ENCODE data around the gene FAM13C.

FAM13C gene

DNA sequence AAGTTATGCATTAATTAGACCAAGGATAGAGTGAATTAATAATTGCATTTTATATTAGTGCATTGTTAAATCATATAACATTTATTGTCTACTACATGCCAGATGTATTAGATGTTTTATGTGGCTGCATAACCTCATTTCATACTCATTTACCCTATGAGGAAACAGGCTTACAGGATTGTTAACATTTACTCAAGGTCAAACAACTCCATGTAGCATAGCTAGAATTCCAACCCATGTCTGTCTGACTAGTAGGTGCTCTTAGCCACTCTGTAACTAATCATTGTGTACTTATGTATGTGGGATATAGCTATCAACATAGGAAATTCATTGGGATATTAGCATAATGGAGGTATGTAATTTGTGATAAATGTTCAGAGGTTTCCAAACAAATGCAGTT, 139.6 kb downstream of the FAM13C start:
- no peaks in the 10 kb centered on the region for H3K4me1 ChIP-seq

DNA sequence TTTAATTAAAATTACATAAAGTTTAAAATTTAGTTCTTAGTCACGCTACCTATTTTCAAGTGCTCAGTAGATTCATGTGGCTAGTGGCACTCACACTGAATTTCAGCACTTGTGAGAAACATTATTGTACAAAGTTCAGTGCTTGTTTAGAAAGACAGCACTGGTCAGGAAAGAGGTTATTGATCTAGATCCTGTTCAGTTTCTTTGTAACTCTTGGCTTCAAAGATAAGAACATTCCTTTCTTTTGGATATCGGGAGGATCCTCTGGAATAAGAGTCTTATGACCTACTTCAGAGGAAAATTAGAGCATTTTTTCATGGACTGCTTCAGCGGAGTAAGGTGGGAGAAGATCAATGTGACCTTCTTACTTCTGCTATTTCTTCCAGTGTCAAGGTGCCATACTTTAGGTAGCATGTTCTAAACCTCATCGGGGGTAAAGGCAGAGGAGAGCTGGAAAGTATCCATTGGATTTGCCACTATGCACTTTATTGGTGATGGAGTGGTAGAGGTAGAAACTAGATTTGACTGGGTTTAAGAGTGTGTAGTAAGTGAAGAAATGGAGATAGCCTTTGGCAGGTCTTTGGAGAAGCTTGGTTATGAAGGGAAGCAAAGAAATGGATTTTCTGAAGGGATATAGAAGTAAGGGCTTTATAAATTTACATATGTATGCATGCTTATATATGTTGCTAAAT, 146.0 kb downstream of the FAM13C start:
- no peaks in the 10 kb centered on the region for H3K9me3 ChIP-seq (ENCODE audit: control insufficient read depth, low read length)
- H3K27ac ChIP-seq, result no peak overlapping the region
- H2AFZ ChIP-seq, result no peak overlapping the region
- H3K79me2 ChIP-seq, result no peaks in the 10 kb centered on the region
- no peak overlapping the region for H3K4me2 ChIP-seq (ENCODE audit: low read length)
- H3K4me1 ChIP-seq, result no peaks in the 10 kb centered on the region
- H3K9ac ChIP-seq, result no peak overlapping the region
- H3K36me3 ChIP-seq (ENCODE audit: control insufficient read depth, insufficient read depth, low read length), result no peaks in the 10 kb centered on the region
- TF ChIP-seq, protein P1, sequence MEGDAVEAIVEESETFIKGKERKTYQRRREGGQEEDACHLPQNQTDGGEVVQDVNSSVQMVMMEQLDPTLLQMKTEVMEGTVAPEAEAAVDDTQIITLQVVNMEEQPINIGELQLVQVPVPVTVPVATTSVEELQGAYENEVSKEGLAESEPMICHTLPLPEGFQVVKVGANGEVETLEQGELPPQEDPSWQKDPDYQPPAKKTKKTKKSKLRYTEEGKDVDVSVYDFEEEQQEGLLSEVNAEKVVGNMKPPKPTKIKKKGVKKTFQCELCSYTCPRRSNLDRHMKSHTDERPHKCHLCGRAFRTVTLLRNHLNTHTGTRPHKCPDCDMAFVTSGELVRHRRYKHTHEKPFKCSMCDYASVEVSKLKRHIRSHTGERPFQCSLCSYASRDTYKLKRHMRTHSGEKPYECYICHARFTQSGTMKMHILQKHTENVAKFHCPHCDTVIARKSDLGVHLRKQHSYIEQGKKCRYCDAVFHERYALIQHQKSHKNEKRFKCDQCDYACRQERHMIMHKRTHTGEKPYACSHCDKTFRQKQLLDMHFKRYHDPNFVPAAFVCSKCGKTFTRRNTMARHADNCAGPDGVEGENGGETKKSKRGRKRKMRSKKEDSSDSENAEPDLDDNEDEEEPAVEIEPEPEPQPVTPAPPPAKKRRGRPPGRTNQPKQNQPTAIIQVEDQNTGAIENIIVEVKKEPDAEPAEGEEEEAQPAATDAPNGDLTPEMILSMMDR (IDR thresholded peaks at IDR 0.05), result no peak
- no peaks in the 10 kb centered on the region for H3K27me3 ChIP-seq (ENCODE audit: control insufficient read depth, insufficient read depth, low read length)
- H3K4me3 ChIP-seq (ENCODE audit: low read depth, low read length), result no peak overlapping the region

More for the DNA sequence above, 139.6 kb downstream of the FAM13C start:
- TF ChIP-seq, protein P1 (IDR thresholded peaks at IDR 0.05), result no peak
- Histone ChIP-seq H3K4me2 (ENCODE audit: low read length) (no peak overlapping the region), H3K9ac (no peak overlapping the region), H3K27ac (no peak overlapping the region), H3K79me2 (no peaks in the 10 kb centered on the region), H3K36me3 (ENCODE audit: control insufficient read depth, insufficient read depth, low read length) (no peaks in the 10 kb centered on the region), H3K4me3 (ENCODE audit: low read depth, low read length) (no peak overlapping the region), H2AFZ (no peak overlapping the region), H3K9me3 (ENCODE audit: control insufficient read depth, low read length) (no peaks in the 10 kb centered on the region), H3K27me3 (ENCODE audit: control insufficient read depth, insufficient read depth, low read length) (no peaks in the 10 kb centered on the region)

DNA sequence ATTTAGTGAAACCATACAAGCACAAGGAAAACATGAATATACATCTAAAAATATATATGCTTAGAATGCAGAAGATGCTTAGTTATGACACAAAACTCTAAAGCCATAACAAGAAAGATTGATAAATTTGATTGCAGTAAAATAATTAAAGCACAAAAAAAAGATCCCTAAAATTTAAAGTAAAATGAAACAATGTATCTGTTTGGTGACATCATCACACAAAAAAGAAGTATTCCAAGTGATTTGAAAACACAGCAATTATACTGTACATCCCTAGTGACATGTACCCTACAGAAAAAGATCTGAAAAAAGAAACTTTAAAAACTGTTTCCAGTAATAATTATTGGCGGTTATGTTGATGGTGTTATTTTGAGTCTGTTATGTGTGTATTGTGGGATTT, 148.2 kb downstream of the FAM13C start:
- H3K4me3 ChIP-seq (ENCODE audit: low read depth, low read length), result no peak overlapping the region
- no peaks in the 10 kb centered on the region for H3K79me2 ChIP-seq
- H3K9me3 ChIP-seq (ENCODE audit: control insufficient read depth, low read length), result no peaks in the 10 kb centered on the region
- H3K9ac ChIP-seq, result no peak overlapping the region
- no peaks in the 10 kb centered on the region for H3K27me3 ChIP-seq (ENCODE audit: control insufficient read depth, insufficient read depth, low read length)
- TF ChIP-seq, protein P1 (IDR thresholded peaks at IDR 0.05), result no peak
- H3K4me1 ChIP-seq, result no peaks in the 10 kb centered on the region
- H3K4me2 ChIP-seq (ENCODE audit: low read length), result no peak overlapping the region
- no peak overlapping the region for H3K27ac ChIP-seq
- H2AFZ ChIP-seq, result no peak overlapping the region
- no peaks in the 10 kb centered on the region for H3K36me3 ChIP-seq (ENCODE audit: control insufficient read depth, insufficient read depth, low read length)

DNA sequence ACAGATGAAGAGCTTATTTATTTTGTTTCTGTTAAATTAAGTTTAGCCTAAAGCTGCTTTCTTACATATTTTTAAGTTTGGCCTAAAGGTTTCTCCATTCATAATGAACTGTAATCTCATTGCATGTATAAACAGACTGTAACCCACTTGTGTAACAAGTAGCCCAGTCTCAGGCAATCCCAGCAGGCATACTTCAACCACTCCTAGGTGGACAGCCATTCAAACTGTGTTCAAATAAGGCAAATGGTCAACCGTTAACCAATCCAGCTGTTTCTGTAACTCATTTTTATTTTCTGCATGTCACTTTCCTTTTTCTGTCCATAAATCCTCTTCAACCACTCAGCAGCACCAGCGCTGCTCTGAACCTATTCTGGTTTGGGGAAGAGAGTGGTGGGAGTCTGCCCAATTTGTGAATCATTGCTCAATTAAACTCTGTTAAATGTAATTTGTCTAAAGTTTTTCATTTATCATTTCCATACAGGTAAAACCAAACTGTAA, 150.0 kb downstream of the FAM13C start:
- Histone ChIP-seq H3K4me1 (no peaks in the 10 kb centered on the region), H3K9ac (no peak overlapping the region), H3K27ac (no peak overlapping the region), H3K4me3 (ENCODE audit: low read depth, low read length) (no peak overlapping the region), H3K9me3 (ENCODE audit: control insufficient read depth, low read length) (no peaks in the 10 kb centered on the region), H3K36me3 (ENCODE audit: control insufficient read depth, insufficient read depth, low read length) (no peaks in the 10 kb centered on the region), H3K4me2 (ENCODE audit: low read length) (no peak overlapping the region), H2AFZ (no peak overlapping the region), H3K79me2 (no peaks in the 10 kb centered on the region), H3K27me3 (ENCODE audit: control insufficient read depth, insufficient read depth, low read length) (no peaks in the 10 kb centered on the region)
- TF ChIP-seq, protein P1 (IDR thresholded peaks at IDR 0.05), result no peak

DNA sequence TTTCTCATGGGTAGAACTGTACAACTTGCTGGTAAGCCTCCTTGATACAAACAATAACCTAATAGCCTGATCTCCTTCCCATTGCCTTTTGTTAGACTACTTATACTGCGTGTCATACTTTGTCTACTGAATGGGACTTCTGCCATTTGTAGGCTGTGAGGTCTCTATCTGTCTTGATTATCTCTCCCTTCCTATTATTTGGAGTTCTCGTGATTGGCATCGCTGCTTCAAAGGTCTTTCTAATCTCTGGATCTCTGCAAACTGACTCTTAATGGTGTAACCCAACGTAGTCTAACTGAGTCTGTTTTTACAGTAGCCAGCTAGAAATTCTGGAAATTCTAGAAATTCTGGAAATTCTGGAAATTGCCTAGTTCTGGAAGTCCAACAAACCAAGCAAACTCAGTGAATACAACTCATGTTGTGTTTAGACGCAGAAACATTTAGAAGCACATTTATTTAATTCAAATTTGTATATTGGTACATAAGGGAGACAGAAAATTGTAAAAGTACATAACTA, 156.1 kb downstream of the FAM13C start:
- no peak overlapping the region for H3K4me2 ChIP-seq (ENCODE audit: low read length)
- H3K36me3 ChIP-seq (ENCODE audit: control insufficient read depth, insufficient read depth, low read length), result no peaks in the 10 kb centered on the region
- H2AFZ ChIP-seq, result no peak overlapping the region
- H3K9ac ChIP-seq, result no peak overlapping the region
- TF ChIP-seq, protein P1 (IDR thresholded peaks at IDR 0.05), result no peak
- no peak overlapping the region for H3K27ac ChIP-seq
- H3K9me3 ChIP-seq (ENCODE audit: control insufficient read depth, low read length), result no peaks in the 10 kb centered on the region
- no peak overlapping the region for H3K4me3 ChIP-seq (ENCODE audit: low read depth, low read length)
- no peaks in the 10 kb centered on the region for H3K79me2 ChIP-seq
- H3K27me3 ChIP-seq (ENCODE audit: control insufficient read depth, insufficient read depth, low read length), result no peaks in the 10 kb centered on the region
- H3K4me1 ChIP-seq, result no peaks in the 10 kb centered on the region

All from parathyroid adenoma (tissue), 2 donors.